HEK293 (cell line): ENCODE measurements around the gene SAMM50.

Experiments
- BCL11B ChIP-seq: fragments of 450-650 bp; formaldehyde crosslinking; IDR thresholded peaks from 2 replicates; pipeline ENCODE4 v1.5.1; 2016; ENCODE audit warnings: low read depth, missing biosample characterization, missing genetic modification characterization
- HOXD13 ChIP-seq: sonication (generic); formaldehyde crosslinking; IDR thresholded peaks from 2 replicates; pipeline ENCODE4 v1.8.0; 2022; ENCODE audit warnings: missing genetic modification reagents, borderline replicate concordance
- KLF1 ChIP-seq: fragments of 450-650 bp; formaldehyde crosslinking; IDR thresholded peaks from 2 replicates; pipeline ENCODE4 v1.5.1; 2016; ENCODE audit warnings: missing biosample characterization, missing genetic modification characterization
- KLF9 ChIP-seq: fragments of 450-650 bp; formaldehyde crosslinking; IDR thresholded peaks from 2 replicates; pipeline ENCODE4 v1.5.1; 2016; ENCODE audit warnings: missing biosample characterization, missing genetic modification characterization, low read depth
- PRDM10 ChIP-seq: fragments of 450-650 bp; formaldehyde crosslinking; IDR thresholded peaks from 2 replicates; pipeline ENCODE4 v1.5.1; 2016; ENCODE audit warnings: missing biosample characterization, missing genetic modification characterization
- SCRT1 ChIP-seq: fragments of 450-650 bp; formaldehyde crosslinking; IDR thresholded peaks from 2 replicates; pipeline ENCODE4 v1.5.1; 2016; ENCODE audit warnings: missing biosample characterization, missing genetic modification characterization, borderline replicate concordance
- SP2 ChIP-seq: fragments of 450-650 bp; formaldehyde crosslinking; IDR thresholded peaks from 2 replicates; pipeline ENCODE4 v1.5.1; 2016; ENCODE audit warnings: missing biosample characterization, missing genetic modification characterization
- ZBTB17 ChIP-seq: fragments of 450-650 bp; formaldehyde crosslinking; IDR thresholded peaks from 2 replicates; pipeline ENCODE4 v1.5.1; 2016; ENCODE audit warnings: missing biosample characterization, missing genetic modification characterization
- ZBTB44 ChIP-seq: fragments of 450-650 bp; IDR thresholded peaks from 2 replicates; pipeline ENCODE4 v1.5.1; 2018; ENCODE audit warnings: missing biosample characterization, mild to moderate bottlenecking, missing genetic modification characterization
- ZBTB7A ChIP-seq: fragments of 450-650 bp; formaldehyde crosslinking; IDR thresholded peaks from 2 replicates; pipeline ENCODE4 v1.5.1; 2016; ENCODE audit warnings: low read depth, missing biosample characterization, missing genetic modification characterization
- ZFHX2 ChIP-seq: fragments of 450-650 bp; formaldehyde crosslinking; conservative IDR thresholded peaks from 2 replicates; pipeline ENCODE4 v1.5.1; 2016; ENCODE audit warnings: missing biosample characterization, missing genetic modification characterization
- ZFP37 ChIP-seq: fragments of 450-650 bp; formaldehyde crosslinking; IDR thresholded peaks from 2 replicates; pipeline ENCODE4 v1.5.1; 2016; ENCODE audit warnings: missing biosample characterization, missing genetic modification characterization
- ZNF133 ChIP-seq: fragments of 450-650 bp; formaldehyde crosslinking; IDR thresholded peaks from 2 replicates; pipeline ENCODE4 v1.5.1; 2016; ENCODE audit warnings: missing biosample characterization, missing genetic modification characterization
- ZNF354C ChIP-seq: fragments of 450-650 bp; formaldehyde crosslinking; IDR thresholded peaks from 2 replicates; pipeline ENCODE4 v1.5.1; 2016; ENCODE audit warnings: missing biosample characterization, missing genetic modification characterization, low read depth, borderline replicate concordance
- ZNF433 ChIP-seq: fragments of 450-650 bp; formaldehyde crosslinking; IDR thresholded peaks from 2 replicates; pipeline ENCODE4 v1.5.1; 2016; ENCODE audit warnings: missing biosample characterization, missing genetic modification characterization, low read depth
- ZNF449 ChIP-seq: fragments of 450-650 bp; formaldehyde crosslinking; IDR thresholded peaks from 2 replicates; pipeline ENCODE4 v1.5.1; 2017; ENCODE audit warnings: missing biosample characterization, mild to moderate bottlenecking, missing genetic modification characterization, moderate library complexity
- ZNF473 ChIP-seq: fragments of 450-650 bp; formaldehyde crosslinking; IDR thresholded peaks from 2 replicates; pipeline ENCODE4 v1.5.1; 2017; ENCODE audit warnings: missing biosample characterization, missing genetic modification characterization
- ZNF510 ChIP-seq: fragments of 450-650 bp; formaldehyde crosslinking; IDR thresholded peaks from 2 replicates; pipeline ENCODE4 v1.5.1; 2018; ENCODE audit warnings: mild to moderate bottlenecking, missing genetic modification characterization, missing biosample characterization; ENCODE audit not compliant: insufficient replicate concordance
- ZNF513 ChIP-seq: fragments of 450-650 bp; IDR thresholded peaks from 2 replicates; pipeline ENCODE4 v1.5.1; 2018; ENCODE audit warnings: missing biosample characterization, missing genetic modification characterization
- ZNF530 ChIP-seq: fragments of 450-650 bp; formaldehyde crosslinking; IDR thresholded peaks from 2 replicates; pipeline ENCODE4 v1.5.1; 2016; ENCODE audit warnings: low read depth, missing biosample characterization, missing genetic modification characterization
- ZNF544 ChIP-seq: fragments of 450-650 bp; formaldehyde crosslinking; IDR thresholded peaks from 2 replicates; pipeline ENCODE4 v1.5.0; 2017; ENCODE audit warnings: missing biosample characterization, missing genetic modification characterization
- ZNF585B ChIP-seq: fragments of 450-650 bp; formaldehyde crosslinking; IDR thresholded peaks from 2 replicates; pipeline ENCODE4 v1.5.1; 2016; ENCODE audit warnings: missing biosample characterization, missing genetic modification characterization
- ZNF596 ChIP-seq: fragments of 450-650 bp; IDR thresholded peaks from 2 replicates; pipeline ENCODE4 v1.5.0; 2018; ENCODE audit warnings: missing biosample characterization, mild to moderate bottlenecking, missing genetic modification characterization, moderate library complexity
- ZNF639 ChIP-seq: fragments of 450-650 bp; formaldehyde crosslinking; IDR thresholded peaks from 2 replicates; pipeline ENCODE4 v1.5.1; 2016; ENCODE audit warnings: missing biosample characterization, missing genetic modification characterization
- ZNF654 ChIP-seq: fragments of 450-650 bp; formaldehyde crosslinking; IDR thresholded peaks from 2 replicates; pipeline ENCODE4 v1.5.1; 2016; ENCODE audit warnings: low read depth, missing biosample characterization, missing genetic modification characterization
- ZNF664 ChIP-seq: fragments of 450-650 bp; formaldehyde crosslinking; IDR thresholded peaks from 2 replicates; pipeline ENCODE4 v1.5.1; 2016; ENCODE audit warnings: missing biosample characterization, missing genetic modification characterization
- ZNF670 ChIP-seq: fragments of 450-650 bp; formaldehyde crosslinking; IDR thresholded peaks from 2 replicates; pipeline ENCODE4 v1.5.1; 2016; ENCODE audit warnings: missing biosample characterization, missing genetic modification characterization, low read depth
- ZNF701 ChIP-seq: fragments of 450-650 bp; formaldehyde crosslinking; IDR thresholded peaks from 2 replicates; pipeline ENCODE4 v1.5.1; 2016; ENCODE audit warnings: missing biosample characterization, missing genetic modification characterization
- ZNF76 ChIP-seq: fragments of 450-650 bp; formaldehyde crosslinking; IDR thresholded peaks from 2 replicates; pipeline ENCODE4; 2016; ENCODE audit warnings: low read depth, missing biosample characterization, missing genetic modification characterization, borderline replicate concordance
- ZNF791 ChIP-seq: fragments of 450-650 bp; formaldehyde crosslinking; IDR thresholded peaks from 2 replicates; pipeline ENCODE4 v1.5.1; 2016; ENCODE audit warnings: missing biosample characterization, missing genetic modification characterization
- ZNF843 ChIP-seq: fragments of 450-650 bp; formaldehyde crosslinking; IDR thresholded peaks from 2 replicates; pipeline ENCODE4 v1.5.1; 2016; ENCODE audit warnings: missing biosample characterization, missing genetic modification characterization

SAMM50 gene

GRCh38 chr22:43923631-43924464 lies 31.4 kb upstream of the SAMM50 start, which contains the start of gene PNPLA3 (continued):
- 0 out of 2 replicates have a peak, but pooled peaks have one; percentile 32 for TF ChIP-seq ZNF596 (tag by site-specific recombination)
- no peak for TF ChIP-seq ZNF133
- no peak for TF ChIP-seq ZNF791 (tag by site-specific recombination)
- TF ChIP-seq ZNF473 (tag by site-specific recombination), result no peak
- TF ChIP-seq ZNF433 (tag by site-specific recombination), result no peak
- no peak for TF ChIP-seq ZNF510
- TF ChIP-seq ZBTB17 (tag by site-specific recombination), result peak; percentile 91
- TF ChIP-seq ZNF639 (tag by site-specific recombination), result no peak
- no peak for TF ChIP-seq HOXD13 (CRISPR knock-in tag)
- TF ChIP-seq ZFP37 (tag by site-specific recombination), result peak; percentile 31; the same call in 1 of the 2 replicates
- no peak for TF ChIP-seq ZNF585B (tag by site-specific recombination)
- no peak for TF ChIP-seq ZNF843
- no peak for TF ChIP-seq ZNF449 (tag by site-specific recombination)
- TF ChIP-seq ZNF354C (tag by site-specific recombination), result no peak
- peak; percentile 58 for TF ChIP-seq ZNF76 (tag by site-specific recombination)
- peak; percentile 91 for TF ChIP-seq ZFHX2 (tag by site-specific recombination)
- TF ChIP-seq PRDM10 (tag by site-specific recombination), result no peak
- no peak for TF ChIP-seq SCRT1 (tag by site-specific recombination)
- no peak for TF ChIP-seq ZBTB44
- TF ChIP-seq ZNF701 (tag by site-specific recombination), result no peak
- no peak for TF ChIP-seq ZNF654 (tag by site-specific recombination)
- no peak for TF ChIP-seq BCL11B (tag by site-specific recombination)
- 0 out of 2 replicates have a peak, but pooled peaks have one; percentile 20 for TF ChIP-seq ZBTB7A (tag by site-specific recombination)
- TF ChIP-seq KLF1 (tag by site-specific recombination), result 0 out of 2 replicates have a peak, but pooled peaks have one; percentile 31
- no peak for TF ChIP-seq ZNF670 (tag by site-specific recombination)
- TF ChIP-seq SP2 (tag by site-specific recombination), result peak; percentile 54; the same call in 1 of the 2 replicates
- no peak for TF ChIP-seq ZNF513
- no peak for TF ChIP-seq ZNF544 (tag by site-specific recombination)
- TF ChIP-seq ZNF530, result no peak
- peak; percentile 83 for TF ChIP-seq KLF9 (tag by site-specific recombination)
- no peak for TF ChIP-seq ZNF664 (tag by site-specific recombination)
